ENCODE measurements around the gene NQO2.

Gene NQO2

DNA sequence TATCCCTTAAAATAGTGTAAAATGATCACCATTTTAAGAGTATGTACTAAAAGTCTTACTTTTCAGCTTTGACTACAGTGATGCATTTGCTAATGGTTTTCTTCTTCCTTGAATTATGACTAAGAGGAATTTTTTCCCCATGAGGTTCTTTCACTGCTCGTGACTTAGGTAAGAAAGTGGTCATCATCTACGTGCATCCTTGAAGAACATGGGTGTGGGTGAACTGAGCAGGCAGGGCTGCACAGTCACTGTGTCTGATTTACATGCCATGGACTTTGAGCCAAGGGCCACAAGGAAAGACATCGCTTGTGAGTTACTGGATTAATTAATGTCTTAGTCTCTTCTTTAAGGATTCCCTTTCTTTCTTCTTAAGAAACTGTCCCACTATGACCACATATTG is 33.3 kb downstream of the NQO2 start:
- TF ChIP-seq, protein P1, sequence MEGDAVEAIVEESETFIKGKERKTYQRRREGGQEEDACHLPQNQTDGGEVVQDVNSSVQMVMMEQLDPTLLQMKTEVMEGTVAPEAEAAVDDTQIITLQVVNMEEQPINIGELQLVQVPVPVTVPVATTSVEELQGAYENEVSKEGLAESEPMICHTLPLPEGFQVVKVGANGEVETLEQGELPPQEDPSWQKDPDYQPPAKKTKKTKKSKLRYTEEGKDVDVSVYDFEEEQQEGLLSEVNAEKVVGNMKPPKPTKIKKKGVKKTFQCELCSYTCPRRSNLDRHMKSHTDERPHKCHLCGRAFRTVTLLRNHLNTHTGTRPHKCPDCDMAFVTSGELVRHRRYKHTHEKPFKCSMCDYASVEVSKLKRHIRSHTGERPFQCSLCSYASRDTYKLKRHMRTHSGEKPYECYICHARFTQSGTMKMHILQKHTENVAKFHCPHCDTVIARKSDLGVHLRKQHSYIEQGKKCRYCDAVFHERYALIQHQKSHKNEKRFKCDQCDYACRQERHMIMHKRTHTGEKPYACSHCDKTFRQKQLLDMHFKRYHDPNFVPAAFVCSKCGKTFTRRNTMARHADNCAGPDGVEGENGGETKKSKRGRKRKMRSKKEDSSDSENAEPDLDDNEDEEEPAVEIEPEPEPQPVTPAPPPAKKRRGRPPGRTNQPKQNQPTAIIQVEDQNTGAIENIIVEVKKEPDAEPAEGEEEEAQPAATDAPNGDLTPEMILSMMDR (IDR thresholded peaks at IDR 0.05; ENCODE audit: low read depth, low read length) = no peak
- TF ChIP-seq, protein P2, sequence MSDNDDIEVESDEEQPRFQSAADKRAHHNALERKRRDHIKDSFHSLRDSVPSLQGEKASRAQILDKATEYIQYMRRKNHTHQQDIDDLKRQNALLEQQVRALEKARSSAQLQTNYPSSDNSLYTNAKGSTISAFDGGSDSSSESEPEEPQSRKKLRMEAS (IDR thresholded peaks at IDR 0.05; ENCODE audit: low read depth, low read length) = no peak
- TF ChIP-seq MYC (IDR thresholded peaks at IDR 0.05; ENCODE audit: low read depth, low read length) (no peak), POLR2A (IDR thresholded peaks at IDR 0.05; ENCODE audit: extremely low read depth, insufficient read length) (no peak)

DNA sequence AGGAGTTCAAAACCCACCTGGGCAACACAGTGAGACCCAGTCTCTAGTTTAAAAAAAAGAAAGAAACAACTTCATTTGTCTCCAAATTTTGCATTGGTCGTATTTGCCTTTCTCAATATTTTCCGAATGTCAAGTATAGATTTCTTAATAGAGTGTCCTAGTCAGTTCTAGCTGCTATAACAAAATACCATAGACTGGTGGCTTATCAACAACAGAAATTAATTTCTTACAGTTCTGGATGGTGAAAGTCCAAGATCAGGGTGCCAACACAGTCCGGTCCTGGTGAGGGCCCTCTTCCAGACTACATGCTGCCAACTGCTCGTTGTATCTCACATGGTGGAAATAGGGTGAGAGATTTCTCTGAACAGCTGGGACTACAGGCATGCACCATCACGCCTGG is 34.0 kb downstream of the NQO2 start:
- no peak overlapping the region for H3K4me3 ChIP-seq (ENCODE audit: low read depth, low read length)
- TF ChIP-seq POLR2A (IDR thresholded peaks at IDR 0.05; ENCODE audit: extremely low read depth, insufficient read length) (no peak), MYC (IDR thresholded peaks at IDR 0.05; ENCODE audit: low read depth, low read length) (no peak)
- TF ChIP-seq, protein P2 (IDR thresholded peaks at IDR 0.05; ENCODE audit: low read depth, low read length) = no peak
- TF ChIP-seq, protein P1 (IDR thresholded peaks at IDR 0.05; ENCODE audit: low read depth, low read length) = no peak

More for the DNA sequence above, 33.3 kb downstream of the NQO2 start:
- no peak for DNase-seq (ENCODE audit: low read depth)
- H3K4me3 ChIP-seq (ENCODE audit: low read depth, low read length) = no peak overlapping the region

DNA sequence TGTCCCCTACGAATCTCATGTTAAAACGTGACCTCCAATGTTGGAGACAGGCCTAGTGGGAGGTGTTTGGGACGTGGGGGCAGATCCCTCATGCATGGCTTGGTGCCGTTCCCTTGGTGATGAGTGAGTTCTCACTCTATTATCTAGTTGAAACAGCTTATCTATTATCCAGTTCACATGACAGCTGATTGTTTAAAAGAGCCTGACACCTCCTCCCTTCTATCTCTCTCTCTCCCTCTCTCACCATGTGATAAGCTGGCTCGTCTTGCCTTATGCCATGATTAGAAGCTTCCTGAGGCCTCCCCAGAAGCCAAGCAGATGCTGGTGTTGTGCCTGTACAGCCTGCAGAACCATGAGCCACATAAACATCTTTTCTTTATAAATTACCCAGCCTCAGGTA is 35.7 kb downstream of the NQO2 start:
- DNase-seq (ENCODE audit: low read depth) = no peak
- TF ChIP-seq POLR2A (IDR thresholded peaks at IDR 0.05; ENCODE audit: extremely low read depth, insufficient read length) = no peak
- TF ChIP-seq, protein P1 (IDR thresholded peaks at IDR 0.05; ENCODE audit: low read depth, low read length) = no peak
- no peak for TF ChIP-seq MYC (IDR thresholded peaks at IDR 0.05; ENCODE audit: low read depth, low read length)
- TF ChIP-seq, protein P2 (IDR thresholded peaks at IDR 0.05; ENCODE audit: low read depth, low read length) = no peak
- H3K4me3 ChIP-seq (ENCODE audit: low read depth, low read length) = no peak overlapping the region

More for the DNA sequence above, 34.0 kb downstream of the NQO2 start:
- no peak for DNase-seq (ENCODE audit: low read depth)

DNA sequence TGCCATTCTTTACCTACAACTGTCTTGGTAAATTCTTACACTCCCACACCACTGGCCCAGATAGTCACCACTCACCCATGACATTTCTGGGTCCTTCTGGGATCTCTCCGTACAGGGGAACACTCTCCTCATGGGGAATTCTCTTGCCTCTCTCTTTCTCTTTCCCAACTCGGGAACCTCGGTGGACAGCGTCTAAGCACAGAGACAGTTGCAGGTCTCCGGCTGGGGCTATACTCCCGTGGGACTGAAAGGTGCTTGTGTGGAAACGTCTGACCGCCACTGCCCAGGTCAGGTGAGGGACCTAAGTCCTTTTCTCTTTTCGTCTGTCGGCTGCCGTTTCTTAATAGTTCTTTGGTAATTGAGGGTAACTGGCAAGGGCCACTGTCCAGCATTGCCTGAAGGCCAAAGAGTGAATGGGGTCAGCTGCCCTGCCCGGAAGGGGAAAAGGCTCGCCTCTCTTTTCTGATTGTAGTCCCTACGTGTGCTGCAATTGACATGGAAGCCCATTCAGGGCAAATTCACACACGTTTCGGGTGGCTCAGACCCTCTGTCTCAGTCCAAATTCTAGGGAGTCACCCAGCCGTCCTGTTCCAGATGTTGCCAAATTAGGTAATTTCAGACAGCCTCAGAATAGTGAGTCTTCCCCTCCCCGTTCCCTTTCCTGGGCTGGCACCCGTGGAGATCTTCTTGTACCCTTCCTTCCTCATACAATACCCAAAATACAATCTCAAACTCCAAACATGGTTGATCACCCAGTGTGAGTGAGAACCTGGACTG is 37.4 kb downstream of the NQO2 start:
- no peak for DNase-seq (ENCODE audit: low read depth)
- TF ChIP-seq POLR2A (IDR thresholded peaks at IDR 0.05; ENCODE audit: extremely low read depth, insufficient read length) (no peak), MYC (IDR thresholded peaks at IDR 0.05; ENCODE audit: low read depth, low read length) (no peak)
- TF ChIP-seq, protein P2 (IDR thresholded peaks at IDR 0.05; ENCODE audit: low read depth, low read length) = no peak
- TF ChIP-seq, protein P1 (IDR thresholded peaks at IDR 0.05; ENCODE audit: low read depth, low read length) = no peak
- H3K4me3 ChIP-seq (ENCODE audit: low read depth, low read length) = no peak overlapping the region

DNA sequence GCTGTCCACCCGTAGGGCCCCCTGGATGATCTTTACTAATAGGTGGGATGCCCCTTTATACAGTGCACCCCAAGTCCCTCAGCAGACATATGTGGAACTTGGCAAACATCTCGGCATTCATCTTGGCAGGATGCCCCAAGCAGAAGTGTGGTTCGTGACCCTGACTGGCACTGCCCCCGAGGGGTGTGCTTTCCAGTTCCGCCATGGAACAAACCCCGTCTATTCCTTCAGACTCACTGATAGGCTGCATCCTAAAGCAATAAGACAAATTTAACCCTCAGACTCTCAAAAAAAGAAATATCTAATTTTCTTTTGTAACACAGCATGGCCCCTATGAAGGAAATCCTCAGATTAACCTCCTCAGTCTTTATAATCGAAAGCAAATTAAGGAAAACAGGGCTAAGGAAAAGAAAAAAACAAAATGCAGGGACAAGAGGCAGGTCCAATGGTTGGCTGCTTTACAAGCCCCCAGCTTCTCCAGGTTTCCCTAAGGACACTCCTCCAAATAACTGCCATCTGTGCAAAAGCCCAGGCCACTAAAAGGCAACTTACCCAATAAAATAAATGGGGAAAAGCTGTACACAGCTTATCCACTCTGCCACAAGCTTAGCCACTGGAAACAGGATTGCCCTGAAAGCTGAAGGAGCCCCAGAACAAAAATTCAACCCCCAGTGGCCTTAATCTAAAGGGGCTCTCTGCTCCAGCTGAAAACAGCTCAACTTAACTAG is 38.1 kb downstream of the NQO2 start:
- no peak overlapping the region for H3K4me3 ChIP-seq (ENCODE audit: low read depth, low read length)
- DNase-seq (ENCODE audit: low read depth) = no peak
- TF ChIP-seq, protein P1 (IDR thresholded peaks at IDR 0.05; ENCODE audit: low read depth, low read length) = no peak
- TF ChIP-seq POLR2A (IDR thresholded peaks at IDR 0.05; ENCODE audit: extremely low read depth, insufficient read length) (no peak), MYC (IDR thresholded peaks at IDR 0.05; ENCODE audit: low read depth, low read length) (no peak)
- TF ChIP-seq, protein P2 (IDR thresholded peaks at IDR 0.05; ENCODE audit: low read depth, low read length) = no peak
